HepG2 (cell line): ENCODE measurements around the gene RXYLT1. TPM values are rescaled to one million over a fixed set of nuclear protein-coding genes. Genes with fewer than 3 reads are reported as not detected.

ENCODE experiments used
- ATAC-seq: fragments of 200-7000 bp; cut with Tn5 transposase; 3 replicates; pipeline ENCODE4 v1.9.1; 2020; ENCODE audit warnings: mild to moderate bottlenecking, moderate library complexity
- BruUV-seq: library from RNA; stranded (reverse); fragments of 400-500 nt; replicated peaks from 2 replicates; lab custom pipeline; 2021; lab: Mats Ljungman, UMichigan
- CTCF ChIA-PET: fragments of 300-600 bp; formaldehyde crosslinking; extraction: SDS; loops from one replicate; lab custom pipeline; 2021; ENCODE audit warnings: low total read pairs, inconsistent platforms, low intra/inter-chr PET ratio; lab: Yijun Ruan, JAX
- POLR2A ChIA-PET: fragments of 350-600 bp; sonication (Branson Sonifier 250); formaldehyde crosslinking; loops from one replicate; lab custom pipeline; 2020; ENCODE audit warnings: antibody characterized with exemption, inconsistent platforms; lab: Yijun Ruan, JAX
- DNase-seq: peaks from one replicate; pipeline ENCODE4 v3.0.0-alpha.2; 2015; ENCODE audit warnings: low spot score
- FAIRE-seq: peaks from 3 replicates; lab custom pipeline; 2011; peaks lifted over from hg19 to GRCh38; lab: Jason Lieb, UNC
- H2AFZ ChIP-seq: one replicate; pipeline ENCODE4 v1.6.1; 2011; ENCODE audit warnings: low read length, inconsistent platforms
- H3K27ac ChIP-seq: fragments of 300-600 bp; 3 replicates; pipeline ENCODE4 v1.8.0; 2011; ENCODE audit warnings: mixed run types, mild to moderate bottlenecking, mixed read lengths, low read length, inconsistent platforms; ENCODE audit not compliant: insufficient read depth; ENCODE audit errors: extremely low read length
- H3K27me3 ChIP-seq, 2 experiments: fragments of 200-600 bp in 1 of 2; 2 replicates in 1 of 2; 3 replicates in 1 of 2; pipeline versions ENCODE4 v1.6.0 to v1.8.0; 2011; ENCODE audit warnings: low read length in 2 of 2, mild to moderate bottlenecking in 2 of 2, moderate library complexity in 2 of 2, inconsistent platforms in 1 of 2; ENCODE audit not compliant: insufficient read depth in 2 of 2, control insufficient read depth in 1 of 2
- H3K36me3 ChIP-seq, 2 experiments: fragments of 200-600 bp in 1 of 2; replicated peaks in 1 of 2; 2 replicates in 1 of 2; 3 replicates in 1 of 2; pipeline versions ENCODE4 v1.5.1 to v1.8.0; 2011; ENCODE audit warnings: low read length in 2 of 2, inconsistent platforms in 1 of 2; ENCODE audit not compliant: insufficient read depth in 2 of 2, control insufficient read depth in 1 of 2
- H3K4me1 ChIP-seq: 2 replicates; pipeline ENCODE4 v1.5.1; 2012; ENCODE audit warnings: low read length, inconsistent platforms; ENCODE audit not compliant: insufficient read depth
- H3K4me2 ChIP-seq: 2 replicates; pipeline ENCODE4 v1.6.0; 2011; ENCODE audit warnings: low read depth, low read length, inconsistent platforms
- H3K4me3 ChIP-seq, 3 experiments: fragments of 200-600 bp in 1 of 3; sonication (generic), shearing (Covaris generic) in 1 of 3; replicated peaks in 1 of 3; 2 replicates each; pipeline ENCODE4 v1.5.1; 2011 to 2016; ENCODE audit warnings: low read length in 3 of 3, inconsistent platforms in 2 of 3, low read depth in 2 of 3, mild to moderate bottlenecking in 2 of 3, control low read depth in 1 of 3, mixed read lengths in 1 of 3; ENCODE audit not compliant: insufficient read depth in 1 of 3
- H3K79me2 ChIP-seq: one replicate; pipeline ENCODE4 v1.6.1; 2011; ENCODE audit warnings: low read length, inconsistent platforms; ENCODE audit not compliant: insufficient read depth
- H3K9ac ChIP-seq: 2 replicates; pipeline ENCODE4 v1.6.0; 2011; ENCODE audit warnings: mild to moderate bottlenecking, low read depth, low read length, inconsistent platforms; ENCODE audit not compliant: insufficient read depth
- H3K9me3 ChIP-seq: 2 replicates; pipeline ENCODE4 v1.5.1; 2012; ENCODE audit warnings: mild to moderate bottlenecking, low read length
- H4K20me1 ChIP-seq: 2 replicates; pipeline ENCODE4 v1.6.0; 2011; ENCODE audit warnings: inconsistent platforms, mild to moderate bottlenecking, low read length, moderate library complexity; ENCODE audit not compliant: insufficient read depth
- ARNT2 ChIP-seq: sonication (generic); formaldehyde crosslinking; IDR thresholded peaks from 2 replicates; pipeline ENCODE4 v1.8.0; 2022; ENCODE audit warnings: mild to moderate bottlenecking, low read depth, missing genetic modification reagents, moderate library complexity
- CEBPB ChIP-seq: IDR thresholded peaks from 2 replicates; pipeline ENCODE4 v1.6.1; 2011; ENCODE audit warnings: low read depth, low read length, improper control_type of control experiment, borderline replicate concordance
- FOSL1 ChIP-seq: sonication (generic); formaldehyde crosslinking; IDR thresholded peaks from 2 replicates; pipeline ENCODE4 v1.9.0; 2021; ENCODE audit warnings: missing genetic modification reagents, borderline replicate concordance
- MLLT10 ChIP-seq: sonication (generic); formaldehyde crosslinking; IDR thresholded peaks from 2 replicates; pipeline ENCODE4 v1.4.0; 2020; ENCODE audit warnings: missing genetic modification reagents
- NR1H2 ChIP-seq: sonication (generic); formaldehyde crosslinking; IDR thresholded peaks from 2 replicates; pipeline ENCODE4 v1.8.1; 2022; ENCODE audit warnings: low read depth, missing genetic modification reagents, borderline replicate concordance
- POLR2A ChIP-seq, 2 experiments: IDR thresholded peaks; 2 replicates each; pipeline ENCODE4 v1.6.1; 2011; ENCODE audit warnings: low read depth in 2 of 2, low read length in 2 of 2, mild to moderate bottlenecking in 1 of 2, moderate library complexity in 1 of 2; ENCODE audit not compliant: insufficient read depth in 1 of 2
- SNAPC2 ChIP-seq: sonication (generic); formaldehyde crosslinking; IDR thresholded peaks from 2 replicates; pipeline ENCODE4 v1.8.1; 2022; ENCODE audit warnings: mild to moderate bottlenecking, missing genetic modification reagents
- SOX6 ChIP-seq, 2 experiments: fragments of 450-650 bp in 1 of 2; sonication (generic) in 1 of 2; formaldehyde crosslinking in 1 of 2; IDR thresholded peaks; 2 replicates each; pipeline versions ENCODE4 v1.4.0 to v1.6.1; 2017 to 2020; ENCODE audit warnings: antibody characterized with exemption in 1 of 2, mild to moderate bottlenecking in 1 of 2, missing genetic modification reagents in 1 of 2
- ZFYVE20 ChIP-seq: sonication (generic); formaldehyde crosslinking; IDR thresholded peaks from 2 replicates; pipeline ENCODE4 v1.8.0; 2023; ENCODE audit warnings: low read depth, mild to moderate bottlenecking, moderate library complexity, missing genetic modification reagents, borderline replicate concordance
- ZNF143 ChIP-seq: sonication (generic); formaldehyde crosslinking; IDR thresholded peaks from 2 replicates; pipeline ENCODE4 v1.4.0; 2020; ENCODE audit warnings: missing genetic modification reagents
- ZNF790 ChIP-seq: sonication (generic); formaldehyde crosslinking; IDR thresholded peaks from 2 replicates; pipeline ENCODE4 v1.8.0; 2022; ENCODE audit warnings: missing genetic modification reagents, mild to moderate bottlenecking, borderline replicate concordance
- WGBS: methylation state at CpG from one replicate; pipeline ENCODE4 v1.1.6; 2017; ENCODE audit warnings: low lambda C conversion rate; 5-methylcytosine and 5-hydroxymethylcytosine counted together
- in situ Hi-C: cut with HindIII; loops from 2 replicates; pipeline ENCODE4 v1.10.0; 2017; ENCODE audit warnings: low pct_unique_long_range_greater_than_20kb; ENCODE audit not compliant: extremely low pct_ligation_motif_present
- intact Hi-C: fragments of 100-400 bp; cut with micrococcal nuclease; formaldehyde crosslinking; loops from one replicate; pipeline ENCODE4 v1.10.0; 2022; ENCODE audit not compliant: unreplicated experiment
- polyA plus RNA-seq, 8 experiments: library from polyadenylated mRNA; depleted of rRNA in 3 of 8; stranded (reverse) in 7 of 8; unstranded in 1 of 8; fragments of >200 nt; fragmentation: Illumina TruSeq in 4 of 8; extraction: Trizol in 4 of 8; gene quantifications; 2 replicates each; pipeline versions ENCODE4 v1.2.1 to v1.2.3, GENCODE V29; 2011 to 2016; ENCODE audit warnings: low read depth in 4 of 8, missing spikeins in 1 of 8, mixed read lengths in 1 of 8; ENCODE audit not compliant: insufficient read depth in 1 of 8
- total RNA-seq, 5 experiments: library from RNA; depleted of rRNA; stranded (reverse); fragments of >200 nt; fragmentation: Illumina TruSeq; extraction: Trizol; gene quantifications; 2 replicates each; pipeline ENCODE4 v1.2.3, GENCODE V29; 2016; ENCODE audit warnings: low read depth in 1 of 5
- TF ChIP-seq, protein P1 (sequence below): sonication (generic); formaldehyde crosslinking; IDR thresholded peaks from 2 replicates; pipeline ENCODE4 v1.8.0; 2022; ENCODE audit warnings: mild to moderate bottlenecking, missing genetic modification reagents; ENCODE audit not compliant: insufficient replicate concordance

RXYLT1 gene
- total and polyA plus RNA-seq, 2 of the 13 experiments (the other 11 are each of a cell fraction or from before 2014, with no cell fraction given): 8.3 to 15.5 TPM

DNA sequence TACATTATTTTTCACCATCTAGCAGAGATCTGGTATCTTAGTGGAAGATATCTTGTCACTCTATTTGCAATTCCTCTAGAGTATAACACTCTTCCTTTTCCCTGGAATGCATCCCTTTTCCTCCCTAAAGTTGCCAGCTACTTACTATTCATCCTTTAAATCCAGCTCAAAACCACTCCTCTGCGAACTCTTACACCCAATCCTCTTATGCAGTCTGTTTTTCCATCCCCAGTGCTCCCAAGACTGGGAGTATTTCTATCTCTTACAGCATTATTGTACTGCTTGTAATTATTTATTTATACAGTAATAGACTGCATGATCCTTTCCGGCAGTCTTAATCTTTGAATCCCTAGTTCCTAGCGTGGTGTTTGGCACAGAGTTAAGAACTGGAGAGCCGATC, 61.9 kb downstream of the RXYLT1 start:
- intact Hi-C loops: loop anchor here (5.0 to 10.0 kb wide), 3 partner anchors 103 to 396 kb away; no protein-coding TSS in a partner anchor

More for the DNA sequence above, 61.9 kb downstream of the RXYLT1 start:
- peaks cover 28% of the 10 kb centered on the region for H3K4me1 ChIP-seq
- CTCF ChIA-PET: interaction anchor here (3.5 kb wide), 1 partner anchor 415 kb away, joined by 48 read pairs; no protein-coding TSS in a partner anchor
- no TSS peak for BruUV-seq
- no peak overlapping the region for H3K4me2 ChIP-seq
- no peak for DNase-seq
- no peak for ATAC-seq
- POLR2A ChIA-PET: no interaction called here
- TF ChIP-seq ZNF143 (CRISPR knock-in tag) (no peak), SNAPC2 (no peak), ZNF790 (no peak), MLLT10 (CRISPR knock-in tag) (no peak), ARNT2 (CRISPR knock-in tag) (no peak), POLR2A (IDR thresholded peaks at IDR 0.05; ENCODE audit: insufficient read depth in 1 of 2, low read depth in 2 of 2, low read length in 2 of 2) (no peak), SOX6 (IDR thresholded peaks at IDR 0.05) (no peak), SOX6 (CRISPR knock-in tag; IDR thresholded peaks at IDR 0.05) (no peak), FOSL1 (CRISPR knock-in tag) (no peak), ZFYVE20 (CRISPR knock-in tag) (no peak), NR1H2 (CRISPR knock-in tag) (no peak), CEBPB (no peak)
- TF ChIP-seq, protein P1, sequence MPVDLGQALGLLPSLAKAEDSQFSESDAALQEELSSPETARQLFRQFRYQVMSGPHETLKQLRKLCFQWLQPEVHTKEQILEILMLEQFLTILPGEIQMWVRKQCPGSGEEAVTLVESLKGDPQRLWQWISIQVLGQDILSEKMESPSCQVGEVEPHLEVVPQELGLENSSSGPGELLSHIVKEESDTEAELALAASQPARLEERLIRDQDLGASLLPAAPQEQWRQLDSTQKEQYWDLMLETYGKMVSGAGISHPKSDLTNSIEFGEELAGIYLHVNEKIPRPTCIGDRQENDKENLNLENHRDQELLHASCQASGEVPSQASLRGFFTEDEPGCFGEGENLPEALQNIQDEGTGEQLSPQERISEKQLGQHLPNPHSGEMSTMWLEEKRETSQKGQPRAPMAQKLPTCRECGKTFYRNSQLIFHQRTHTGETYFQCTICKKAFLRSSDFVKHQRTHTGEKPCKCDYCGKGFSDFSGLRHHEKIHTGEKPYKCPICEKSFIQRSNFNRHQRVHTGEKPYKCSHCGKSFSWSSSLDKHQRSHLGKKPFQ: no peak
- H3K4me3 ChIP-seq: no peak overlapping the region
- H3K9me3 ChIP-seq: no peaks in the 10 kb centered on the region
- no peak overlapping the region for H3K27ac ChIP-seq
- no peaks in the 10 kb centered on the region for H3K36me3 ChIP-seq
- no peak overlapping the region for H3K9ac ChIP-seq
- H3K27me3 ChIP-seq: no peaks in the 10 kb centered on the region; a peak in 1 of 5 replicates
- H2AFZ ChIP-seq: no peak overlapping the region
- 8% methylated on average over 4 of the region's 4 CpGs for WGBS
- no peaks in the 10 kb centered on the region for H4K20me1 ChIP-seq
- peaks cover 8% of the 10 kb centered on the region for H3K79me2 ChIP-seq
- no peak for FAIRE-seq
- in situ Hi-C loops: loop anchor here (5.0 kb wide), 2 partner anchors 341 to 416 kb away; no protein-coding TSS in a partner anchor
